Measurements from ENCODE around the gene QPCTL.
"Not testable (repeated sequence)": the region's sequence is repeated elsewhere in the genome, so short reads cannot be mapped to it uniquely, and the experiment has no call there.

Gene QPCTL

GRCh38 chr19:45676851-45677263 is 15.6 kb upstream of the QPCTL start:
- ATAC-seq (peak; percentile 21), DNase-seq (peak; percentile 60)

- DNase-seq (peak; percentile 88), ATAC-seq (peak; percentile 59)
Measured at GRCh38 chr19:45677351-45678230, 14.9 kb upstream of the QPCTL start.

DNA sequence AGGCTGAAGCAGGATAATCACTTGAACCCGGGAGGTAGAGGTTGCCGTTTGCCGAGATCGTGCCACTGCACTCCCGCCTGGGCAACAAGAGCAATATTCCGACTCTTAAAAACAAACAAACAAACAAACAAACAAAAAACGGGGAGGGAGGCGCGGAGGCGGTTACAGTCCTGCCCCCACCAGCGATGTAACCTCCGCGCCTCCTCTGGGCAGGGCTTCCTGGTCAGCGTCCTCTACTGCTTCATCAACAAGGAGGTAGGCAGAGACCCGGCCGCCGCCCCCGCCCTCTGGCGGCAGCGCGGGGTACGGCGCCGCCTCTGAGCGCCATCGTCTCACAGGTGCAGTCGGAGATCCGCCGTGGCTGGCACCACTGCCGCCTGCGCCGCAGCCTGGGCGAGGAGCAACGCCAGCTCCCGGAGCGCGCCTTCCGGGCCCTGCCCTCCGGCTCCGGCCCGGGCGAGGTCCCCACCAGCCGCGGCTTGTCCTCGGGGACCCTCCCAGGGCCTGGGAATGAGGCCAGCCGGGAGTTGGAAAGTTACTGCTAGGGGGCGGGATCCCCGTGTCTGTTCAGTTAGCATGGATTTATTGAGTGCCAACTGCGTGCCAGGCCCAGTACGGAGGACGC is 11.0 kb upstream of the QPCTL start:
- ATAC-seq (peak; percentile 90), DNase-seq (peak; percentile 88)

DNA sequence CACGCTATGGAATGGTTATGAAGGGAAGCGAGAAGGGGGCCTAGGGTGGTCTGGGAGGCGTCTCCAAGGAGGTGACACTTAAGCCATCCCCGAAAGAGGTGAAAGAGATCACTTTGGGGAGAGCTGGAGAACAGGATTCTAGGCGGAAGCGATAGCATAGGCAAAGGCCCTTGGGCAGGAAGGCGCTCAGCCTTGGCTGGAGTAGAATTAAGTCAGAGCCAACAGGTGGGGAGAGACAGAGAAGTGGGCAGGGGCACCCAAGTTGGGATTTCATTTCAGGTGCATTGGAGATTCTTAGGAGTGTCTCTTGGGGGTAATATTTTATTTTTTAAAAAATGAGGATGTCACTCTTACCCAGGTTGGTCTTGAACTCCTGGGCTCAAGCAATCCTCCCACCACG is 10.3 kb upstream of the QPCTL start:
- ATAC-seq (no peak), DNase-seq (no peak)

DNA sequence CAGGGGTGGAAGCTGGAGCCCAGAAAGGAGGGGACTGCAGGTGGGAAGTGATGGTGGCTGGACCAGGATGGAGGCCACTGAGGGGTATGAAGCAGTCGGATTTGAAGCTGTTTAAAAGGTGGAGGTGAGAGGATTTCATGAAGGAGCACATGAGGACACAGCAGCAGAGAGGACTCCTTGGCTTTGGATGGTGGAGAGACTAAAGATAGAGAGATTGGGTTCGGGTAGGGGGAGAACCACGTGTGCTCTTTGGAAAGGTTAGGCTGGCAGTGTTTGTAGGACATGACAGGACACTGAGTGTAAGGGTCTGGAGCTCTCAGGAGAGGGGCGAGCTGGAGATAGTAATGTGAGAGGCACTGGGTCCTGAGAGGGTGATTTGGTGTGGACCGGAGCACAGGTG is 9.6 kb upstream of the QPCTL start:
- no peak for DNase-seq

GRCh38 chr19:45685045-45685444 is 7.4 kb upstream of the QPCTL start:
- ATAC-seq, DNase-seq: not testable (repeated sequence)

More for the DNA sequence above, 9.6 kb upstream of the QPCTL start:
- ATAC-seq = no peak

DNA sequence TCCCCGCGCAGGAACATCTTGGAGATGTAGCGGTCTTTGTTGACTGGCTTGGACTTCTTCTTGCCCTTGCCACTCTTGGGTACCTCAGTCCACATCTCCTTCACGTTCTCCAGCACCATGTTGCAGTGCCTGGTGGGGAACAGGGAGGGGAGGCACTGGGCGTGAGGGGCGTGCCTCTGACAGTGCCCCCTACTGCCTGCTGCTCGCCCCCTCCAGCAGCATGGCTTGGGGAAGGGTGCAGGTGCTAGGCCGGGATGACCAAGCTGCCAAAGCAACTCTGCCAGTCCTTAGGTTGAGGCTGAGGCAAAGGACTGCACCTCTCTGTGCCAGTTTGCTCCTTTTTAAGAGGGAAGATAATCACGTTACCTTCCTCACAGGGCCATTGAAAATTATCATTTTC is 4.9 kb upstream of the QPCTL start:
- DNase-seq (no peak), ATAC-seq (no peak)

GRCh38 chr19:45691516-45692186 is 815 bp upstream of the QPCTL start, which contains the start of gene SNRPD2:
Gene SNRPD2 (minus strand): TSS chr19:45691953. CDS start chr19:45691888, 65 bp downstream.
- peak; percentile 96 for DNase-seq
- peak; percentile 37 for ATAC-seq

DNA sequence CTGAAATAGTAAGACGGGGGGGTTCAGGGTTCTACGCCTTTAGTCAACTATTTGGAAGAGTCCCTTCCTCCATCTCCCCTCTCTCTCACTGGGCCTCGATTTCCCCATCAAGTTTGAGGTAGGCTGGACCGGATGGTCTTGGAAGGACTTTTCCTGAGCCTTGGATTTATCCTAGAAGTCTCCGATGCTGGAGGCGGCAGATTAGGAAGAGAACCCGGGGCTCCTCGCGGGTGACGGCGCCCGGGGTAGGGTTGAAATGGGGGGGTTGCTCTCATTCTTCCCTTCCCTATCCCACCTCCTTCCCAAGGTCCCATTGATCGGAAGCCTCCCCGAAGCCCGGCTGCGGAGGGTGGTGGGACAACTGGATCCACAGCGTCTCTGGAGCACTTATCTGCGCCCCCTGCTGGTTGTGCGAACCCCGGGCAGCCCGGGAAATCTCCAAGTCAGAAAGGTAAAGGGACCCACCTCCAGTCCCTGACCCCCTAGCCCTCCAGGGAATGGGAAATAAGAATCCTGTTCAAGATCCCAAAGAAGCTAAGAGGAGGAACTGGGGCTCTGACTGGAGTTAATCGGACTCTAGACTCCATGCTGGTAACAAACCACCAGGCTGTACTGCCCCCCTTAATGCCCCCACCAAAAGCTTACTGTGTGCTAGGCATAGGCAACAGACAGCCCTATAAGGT is 781 bp downstream of the QPCTL start:
- ATAC-seq (no peak), DNase-seq (peak; percentile 91)

- DNase-seq = no peak
- ATAC-seq = no peak
Measured at GRCh38 chr19:45701676-45702075, 9.2 kb downstream of the QPCTL start.

DNA sequence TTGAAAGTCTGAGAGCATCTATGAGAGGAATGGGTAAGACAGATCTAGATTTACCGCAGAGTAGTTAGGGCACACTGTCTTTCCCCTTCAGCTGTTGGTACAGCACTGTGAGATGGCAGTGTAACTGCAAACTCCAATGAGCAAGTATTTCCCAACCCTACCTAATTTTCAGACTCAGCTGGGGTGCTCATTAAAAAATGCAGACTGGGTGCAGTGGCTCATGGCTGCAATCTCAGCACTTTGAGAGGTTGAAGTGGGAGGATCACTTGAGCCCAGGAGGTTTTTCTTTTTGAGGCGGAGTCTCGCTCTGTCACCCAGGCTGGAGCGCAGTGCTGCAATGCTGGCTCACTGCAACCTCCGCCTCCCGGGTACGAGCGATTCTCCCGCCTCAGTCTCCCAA is 12.6 kb downstream of the QPCTL start:
- no peak for ATAC-seq
- no peak for DNase-seq

DNA sequence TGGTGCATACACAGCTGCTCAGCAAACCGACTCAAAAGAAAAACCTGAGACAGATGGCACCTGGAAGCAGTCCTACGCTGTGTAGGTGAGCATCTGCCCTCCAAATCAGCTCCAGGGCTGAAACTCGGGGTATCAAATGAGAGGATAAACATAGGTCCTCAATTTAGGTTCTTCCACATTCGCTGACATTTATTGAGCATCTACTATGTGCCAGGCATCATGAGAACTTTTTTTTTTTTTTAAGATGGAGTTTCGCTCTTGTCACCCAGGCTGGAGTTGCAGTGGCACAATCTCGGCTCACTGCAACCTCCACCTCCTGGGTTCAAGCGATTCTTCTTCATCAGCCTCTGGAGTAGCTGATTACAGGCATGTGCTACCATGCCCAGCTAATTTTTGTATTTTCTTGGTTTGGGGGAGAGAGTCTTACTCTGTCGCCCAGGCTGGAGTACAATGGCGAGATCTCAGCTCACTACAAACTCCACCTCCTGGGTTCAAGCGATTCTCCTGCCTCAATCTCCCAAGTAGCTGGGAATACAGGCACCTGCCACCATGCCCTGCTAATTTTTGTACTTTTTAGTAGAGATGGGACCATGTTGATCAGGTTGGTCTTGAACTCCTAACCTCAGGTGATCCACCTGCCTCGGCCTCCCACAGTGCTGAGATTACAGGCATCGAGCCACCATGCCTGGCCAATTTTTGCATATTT is 13.4 kb downstream of the QPCTL start:
- ATAC-seq = no peak
- DNase-seq = no peak

- ATAC-seq (no peak), DNase-seq (no peak)
Measured at GRCh38 chr19:45710356-45711130, 18.1 kb downstream of the QPCTL start.

DNA sequence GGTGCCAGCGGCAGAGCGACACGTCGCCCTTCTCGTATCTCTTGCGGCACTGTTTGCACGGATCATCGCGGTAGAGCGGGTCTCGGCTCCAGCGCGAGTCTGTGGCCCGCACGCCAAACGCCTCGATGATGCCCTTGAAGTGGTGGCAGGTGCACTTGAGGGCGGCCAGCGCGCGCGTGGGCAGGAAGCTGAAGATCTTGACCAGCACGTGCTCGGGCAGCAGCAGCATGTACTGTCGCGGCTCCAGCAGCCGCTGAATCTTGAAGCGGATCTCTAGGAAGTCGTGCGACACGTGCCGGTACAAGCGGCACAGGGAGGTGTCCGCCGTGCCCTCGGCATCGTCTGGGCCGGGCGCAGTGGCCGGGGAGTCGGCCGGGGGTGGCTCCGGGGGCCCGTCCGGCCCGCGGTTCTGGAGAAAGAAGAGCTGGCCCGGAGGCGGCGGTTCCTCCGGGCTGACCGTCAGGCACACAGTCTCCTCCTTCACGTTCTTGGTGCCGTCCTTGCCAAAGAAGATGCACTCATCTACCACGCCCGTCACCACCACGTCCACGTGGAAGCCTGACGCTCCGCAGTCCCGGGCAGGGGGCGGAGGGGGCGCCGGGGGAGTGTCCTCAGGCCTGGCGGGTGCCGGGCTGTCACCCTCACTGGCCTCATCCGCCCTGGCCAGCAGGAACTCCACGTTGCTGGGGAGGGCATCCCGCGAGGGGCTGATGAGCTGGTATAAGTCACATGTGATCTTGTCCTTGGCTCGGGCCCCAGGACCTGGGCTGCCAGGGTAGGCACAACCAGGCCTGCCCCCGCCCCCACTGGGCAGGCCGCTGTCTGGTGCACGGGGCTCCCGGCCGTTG is 19.6 kb downstream of the QPCTL start:
- DNase-seq = no peak
- ATAC-seq = no peak

DNA sequence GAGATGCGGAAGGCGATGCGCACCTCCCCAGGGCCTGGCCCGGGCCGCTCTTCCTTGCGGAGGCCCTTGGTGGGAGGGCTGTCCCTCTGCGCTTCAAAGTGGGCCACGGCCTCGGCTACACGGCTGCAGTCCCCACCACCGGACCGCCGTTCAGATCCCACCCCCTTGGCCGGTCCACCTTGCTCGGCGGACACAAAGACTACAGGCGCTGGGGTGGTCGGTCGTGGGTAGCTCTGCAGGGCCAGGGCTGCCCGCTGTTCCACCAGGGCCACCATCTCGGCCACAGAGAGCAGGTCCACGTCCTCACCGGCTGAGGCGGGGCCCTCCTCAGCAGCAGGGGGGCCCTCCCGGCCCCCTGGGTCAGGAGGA is 20.2 kb downstream of the QPCTL start:
- DNase-seq = no peak
- ATAC-seq = no peak

DNA sequence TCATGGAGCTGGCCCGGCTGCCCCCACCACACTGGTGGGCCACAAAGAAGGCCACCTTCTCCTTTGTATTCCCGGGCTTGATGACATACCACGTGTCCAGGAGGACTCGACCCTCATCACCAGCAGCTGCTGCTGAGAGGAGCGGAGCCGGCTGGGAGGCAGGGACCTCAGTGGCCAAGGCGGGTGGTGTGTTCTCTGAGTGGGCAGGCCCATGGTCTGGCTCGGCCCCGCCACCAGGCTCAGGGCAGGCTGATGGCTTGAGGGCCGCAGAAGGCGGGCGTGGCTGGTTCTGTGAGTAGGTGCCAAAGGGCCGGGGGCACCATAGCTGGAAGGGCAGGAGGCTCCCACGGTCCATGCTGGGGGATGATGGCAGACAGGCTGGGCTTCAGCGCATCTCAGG is 20.7 kb downstream of the QPCTL start:
- DNase-seq (no peak), ATAC-seq (no peak)

GRCh38 chr19:45715139-45715538 is 22.7 kb downstream of the QPCTL start:
- no peak for DNase-seq
- ATAC-seq = no peak

DNA sequence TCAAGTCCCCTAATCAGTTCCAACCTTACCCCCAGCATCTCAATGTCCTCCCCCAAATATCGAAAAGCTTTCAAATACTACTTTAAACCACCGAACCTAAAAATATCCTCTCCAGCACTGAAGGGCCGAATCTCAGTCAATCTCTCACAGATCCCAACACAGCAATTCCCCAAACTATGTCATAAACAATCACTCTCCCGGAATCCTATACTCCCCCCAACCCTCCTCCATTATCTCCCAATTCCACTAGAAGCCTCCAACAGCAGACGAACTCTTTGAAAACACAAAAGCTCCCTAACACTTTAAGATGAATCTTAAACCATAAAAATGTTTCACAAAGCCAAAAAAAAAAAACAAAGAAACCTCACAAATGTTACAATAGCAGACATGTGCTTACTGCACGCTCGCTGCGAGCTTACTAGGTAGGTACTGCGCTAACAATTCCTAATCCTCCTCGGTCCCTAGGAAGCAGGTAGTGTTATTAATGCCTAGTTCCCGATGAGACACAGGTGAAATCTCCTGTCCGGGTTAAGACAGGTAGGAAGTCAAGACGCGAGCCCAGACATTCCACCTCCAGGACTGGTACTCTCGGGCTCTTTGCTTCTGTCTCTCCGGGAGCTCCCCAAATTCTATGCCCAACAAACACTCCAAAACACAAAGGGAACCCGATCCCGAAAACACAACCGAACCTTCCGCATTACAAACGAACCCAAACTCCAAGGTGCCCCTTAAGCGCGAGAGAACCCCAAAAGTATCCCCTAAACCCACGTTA is 24.1 kb downstream of the QPCTL start:
- DNase-seq = peak; percentile 27
- no peak for ATAC-seq
